Femur (tissue), 1 donor: ENCODE data around the gene ANKRD60.

Experiments used
- DNase-seq: peaks from one replicate; pipeline ENCODE4 v3.0.0-alpha.2; 2017

The ANKRD60 gene

GRCh38 chr20:58244517-58245030 lies 16.1 kb upstream of the ANKRD60 start:
- DNase-seq: no peak

DNA sequence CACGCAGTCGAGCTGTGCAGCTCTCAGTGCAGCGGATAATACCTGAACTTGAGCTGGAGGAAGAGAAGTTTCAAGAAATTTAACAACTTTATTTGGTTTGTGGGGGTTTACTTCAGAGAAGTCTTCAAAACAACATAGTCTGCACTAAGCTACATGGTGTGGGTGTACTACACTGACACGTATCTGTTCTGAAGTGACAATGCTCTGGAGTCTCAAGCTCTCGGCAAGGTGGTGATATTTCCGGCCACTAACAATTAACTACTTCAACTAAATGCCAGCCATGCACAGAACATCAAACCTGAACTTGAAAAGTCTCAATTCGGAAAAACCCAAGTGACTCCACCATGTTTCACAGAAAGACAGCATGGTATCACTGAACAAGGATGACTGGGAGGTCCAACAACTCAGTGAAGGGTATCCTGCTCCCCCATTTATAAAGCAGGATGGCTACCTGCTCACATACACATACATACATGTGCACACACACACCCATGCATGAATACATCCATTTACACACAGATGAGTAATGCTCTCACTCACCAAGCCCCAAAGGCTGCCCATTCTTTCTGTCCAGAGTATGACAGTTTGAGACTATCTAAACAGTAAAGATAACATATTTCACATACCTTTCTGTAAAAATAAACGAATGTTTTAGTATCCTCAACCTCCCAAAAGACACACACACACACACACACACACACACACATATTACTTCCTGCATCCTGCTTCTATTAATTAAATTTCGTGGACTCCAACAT lies 15.4 kb upstream of the ANKRD60 start:
- DNase-seq: no peak

DNA sequence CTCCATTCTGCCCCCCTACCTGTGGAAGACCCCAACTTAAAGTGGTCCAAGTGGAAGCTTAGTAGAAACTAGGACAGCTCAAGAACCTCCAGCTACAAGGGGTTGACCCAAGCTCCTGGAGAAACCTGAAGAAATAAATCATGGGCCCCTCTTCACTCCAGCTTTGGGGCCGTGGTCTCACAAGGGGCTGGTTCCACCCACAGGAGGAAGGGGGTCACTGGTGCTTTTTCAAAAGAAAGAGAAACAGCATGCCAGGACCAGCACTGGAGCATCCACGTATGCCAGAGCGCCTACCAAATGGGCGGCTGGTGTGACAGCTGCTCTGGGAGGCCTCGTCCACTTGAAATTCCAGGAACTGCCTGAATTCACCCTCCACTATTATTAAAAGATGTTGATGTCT lies 14.4 kb upstream of the ANKRD60 start:
- DNase-seq: no peak

- DNase-seq: no peak
Measured at GRCh38 chr20:58241766-58242465, 13.5 kb upstream of the ANKRD60 start.

DNA sequence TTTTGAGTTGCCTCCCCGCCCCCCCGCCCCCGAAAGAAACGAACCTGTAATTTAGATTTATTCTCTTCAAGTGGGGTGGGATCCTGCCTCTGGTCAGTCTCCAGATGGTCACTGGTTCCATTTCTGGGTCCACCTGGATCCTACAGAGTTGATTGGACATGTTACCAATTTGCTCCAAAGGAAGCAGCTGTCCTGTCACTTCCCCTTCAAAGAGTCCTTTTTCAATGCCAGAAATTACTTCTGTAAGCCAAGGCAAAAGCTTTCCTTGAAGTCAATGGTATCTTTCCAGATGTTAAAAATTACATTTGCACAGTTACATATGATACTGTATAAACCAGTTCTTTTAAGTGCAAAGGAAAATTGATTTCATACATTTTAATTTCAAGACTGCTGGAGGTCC lies 12.0 kb upstream of the ANKRD60 start:
- DNase-seq: no peak

DNA sequence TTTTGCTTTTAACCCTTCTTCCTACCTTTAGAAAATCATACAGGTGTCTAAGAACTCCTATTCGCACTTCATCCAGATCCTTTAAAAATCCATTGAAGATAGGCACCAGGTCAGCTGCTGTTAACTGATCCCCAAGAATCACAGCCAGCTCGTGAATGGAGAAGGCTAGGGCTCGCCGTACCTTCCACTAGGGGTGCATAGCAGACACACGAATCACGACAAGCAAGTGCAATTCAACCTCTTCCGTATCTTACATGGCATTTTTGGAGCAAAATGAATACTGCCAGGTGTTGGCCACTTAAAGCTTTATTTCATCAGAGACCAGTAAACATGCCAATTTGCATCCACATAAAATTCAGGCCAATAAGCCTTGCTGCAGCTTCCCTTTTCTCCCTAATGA lies 10.8 kb upstream of the ANKRD60 start:
- DNase-seq: no peak

DNA sequence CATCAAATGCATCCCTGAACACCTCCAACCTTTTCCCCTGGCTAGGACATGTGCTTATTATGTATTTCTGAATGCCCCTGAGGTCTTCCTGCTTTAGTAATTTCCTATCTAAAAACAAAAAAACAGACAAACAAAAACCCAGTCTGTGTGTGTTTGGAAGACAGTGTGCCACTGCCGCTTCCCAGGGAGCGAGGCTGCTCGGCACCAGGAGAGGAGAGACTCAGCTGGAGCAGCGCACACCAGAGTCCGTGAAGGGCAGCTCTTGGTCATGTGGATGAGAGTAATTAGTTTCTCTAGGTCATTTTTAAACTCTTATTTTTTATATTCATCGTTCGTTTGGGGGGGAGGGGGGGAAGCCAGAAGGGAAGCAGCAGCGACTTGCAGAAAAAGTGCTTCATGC lies 10.0 kb upstream of the ANKRD60 start:
- no peak for DNase-seq

DNA sequence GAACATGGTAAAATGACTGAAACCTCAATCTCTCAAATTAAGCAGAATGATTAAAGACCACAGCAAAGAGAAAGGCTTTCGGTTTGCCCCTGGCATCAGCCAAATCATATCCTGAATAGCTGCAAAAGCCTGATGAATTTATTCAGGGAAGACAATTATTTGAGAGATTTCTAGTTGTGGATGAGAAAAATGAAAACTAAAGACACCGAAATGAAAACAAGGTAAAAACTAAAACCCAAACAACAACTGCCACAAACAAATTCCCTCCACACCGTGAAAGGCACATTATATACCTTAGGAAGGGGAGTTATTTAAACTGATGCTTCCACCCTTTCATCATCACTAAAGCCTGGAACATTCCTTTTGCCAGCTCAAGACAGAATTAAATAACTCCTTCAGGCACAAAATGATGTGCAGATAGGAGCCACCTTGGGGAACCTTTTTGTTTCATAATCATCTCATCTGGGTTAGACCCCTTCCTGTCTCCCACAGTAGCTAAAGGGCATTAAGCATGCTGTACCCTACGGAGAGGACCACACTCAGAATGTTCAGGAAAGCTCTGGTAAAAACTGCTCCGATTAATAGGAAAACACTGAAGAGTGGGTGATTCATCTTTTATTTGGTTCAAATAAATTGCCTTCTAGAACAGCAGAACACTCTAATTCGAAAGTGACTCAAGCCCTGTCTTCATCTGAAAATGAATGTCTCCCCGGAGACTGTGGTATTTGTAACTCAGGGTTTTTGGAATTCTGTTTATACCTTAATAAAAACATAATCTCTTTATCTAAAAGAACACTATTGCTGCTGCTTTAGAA lies 9.1 kb upstream of the ANKRD60 start:
- DNase-seq: no peak

DNA sequence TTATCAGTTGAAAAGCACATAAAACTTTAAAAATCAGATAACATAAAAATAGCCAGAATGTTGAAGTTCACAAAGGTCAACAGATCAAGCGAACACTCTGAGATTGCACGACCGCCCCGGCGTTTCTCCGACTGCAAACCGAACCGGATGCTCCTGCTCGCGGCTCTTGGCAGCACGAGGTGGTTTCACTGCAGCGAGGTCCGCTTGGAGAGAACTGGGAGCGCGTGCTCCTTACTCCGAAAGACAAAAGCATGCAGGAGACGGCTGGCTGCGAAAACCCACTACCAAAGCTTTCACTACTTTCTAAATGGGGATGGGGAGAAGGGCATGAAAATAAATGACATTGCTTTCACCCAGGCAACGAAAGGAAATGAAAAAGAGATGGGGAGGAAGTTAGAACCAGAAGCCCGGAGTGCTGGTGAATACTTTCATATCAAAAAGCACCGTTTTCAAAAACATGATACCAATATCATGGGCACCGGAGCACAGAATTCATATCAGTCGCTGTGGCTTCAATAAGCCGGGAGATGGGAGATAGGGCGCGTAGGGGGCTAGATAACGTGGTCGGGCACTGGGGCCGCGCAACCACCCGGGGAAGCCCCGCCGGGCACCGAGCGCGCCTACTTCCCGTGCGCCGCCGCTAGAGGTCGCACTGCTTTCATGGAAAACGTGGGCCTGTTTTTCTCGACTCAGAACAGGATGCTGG lies 8.3 kb upstream of the ANKRD60 start:
- DNase-seq: peak; percentile 86

DNA sequence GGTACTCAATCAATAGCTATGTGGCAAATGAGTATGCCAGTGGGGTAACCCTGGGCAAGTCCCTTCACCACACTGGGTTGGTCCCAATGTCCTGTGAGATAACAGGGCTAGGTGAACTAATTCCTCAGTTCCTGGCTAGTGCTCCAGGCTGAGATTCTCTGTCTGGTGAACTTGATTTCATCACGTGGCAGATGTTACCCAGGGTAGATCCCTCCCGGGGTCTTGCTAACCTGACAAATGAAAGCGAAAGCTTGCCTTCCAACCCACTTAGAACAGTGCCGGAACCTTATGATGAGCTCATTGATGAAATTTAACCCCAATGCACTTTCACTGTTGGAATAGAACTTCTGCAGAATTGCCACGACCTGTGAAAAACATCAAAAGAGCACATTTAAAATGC lies 6.6 kb upstream of the ANKRD60 start:
- no peak for DNase-seq

DNA sequence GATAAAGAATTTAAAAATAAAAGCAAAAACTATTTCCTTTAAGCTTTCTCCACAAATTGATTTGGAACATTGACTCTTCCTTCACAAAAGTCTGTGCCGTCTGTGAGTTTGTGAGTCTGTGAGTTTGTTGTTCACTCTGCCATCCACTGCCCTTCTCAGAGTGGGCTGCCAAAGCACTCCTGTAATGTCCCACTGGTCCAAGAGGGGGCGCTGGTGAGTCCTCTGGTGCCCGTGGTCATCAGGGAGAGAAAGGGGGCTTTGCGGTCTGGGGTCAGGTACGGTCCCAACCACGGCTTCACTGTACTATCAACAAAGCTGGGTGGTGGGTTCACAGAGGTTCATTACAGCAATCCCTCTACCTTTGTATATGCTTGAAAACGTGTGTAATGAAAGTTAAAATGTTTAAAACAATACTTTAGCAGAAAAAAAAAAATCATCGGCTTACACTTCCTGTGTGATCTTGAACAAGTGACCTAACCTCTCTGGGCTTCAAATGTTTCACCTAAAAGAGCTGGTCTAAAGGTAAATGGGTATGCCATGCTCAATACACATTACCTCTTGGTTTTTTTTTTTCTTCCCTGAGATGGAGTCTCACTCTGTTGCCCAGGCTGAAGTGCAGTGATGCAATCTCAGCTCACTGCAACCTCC lies 5.6 kb upstream of the ANKRD60 start:
- DNase-seq: no peak

- DNase-seq: no peak
Measured at GRCh38 chr20:58233393-58233792, 4.9 kb upstream of the ANKRD60 start.

GRCh38 chr20:58231683-58232082 lies 3.2 kb upstream of the ANKRD60 start:
- no peak for DNase-seq

DNA sequence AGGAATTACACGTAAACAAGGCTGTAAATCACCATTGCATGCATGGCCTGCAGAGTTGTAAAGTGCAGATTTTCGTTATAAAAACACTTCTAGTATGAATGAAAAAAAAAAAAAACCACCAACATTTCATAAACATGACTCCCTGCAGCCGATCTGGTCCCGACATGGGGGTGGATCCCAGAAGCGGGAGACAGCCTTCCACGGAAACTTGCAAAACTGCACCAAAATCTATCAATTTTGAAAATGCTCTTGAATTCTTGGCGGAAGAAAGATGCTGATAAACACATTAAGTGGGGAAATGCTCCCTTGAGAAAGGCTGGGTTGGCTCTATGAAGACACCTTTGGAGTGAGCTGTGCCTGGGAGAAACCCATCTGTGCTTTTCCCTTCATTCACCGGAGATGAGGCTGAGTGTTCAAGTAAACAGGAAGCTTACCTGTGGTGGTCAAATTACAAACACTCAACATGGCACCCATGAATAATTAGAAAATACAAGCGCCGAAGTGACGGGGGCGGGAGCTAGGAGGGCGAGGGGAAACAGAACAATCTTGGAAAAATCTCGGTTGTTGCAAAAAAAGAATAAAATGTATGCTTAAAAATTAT lies 845 bp upstream of the ANKRD60 start:
- no peak for DNase-seq

- DNase-seq: no peak
Measured at GRCh38 chr20:58228103-58228483, 360 bp downstream of the ANKRD60 start.

- DNase-seq: no peak
Measured at GRCh38 chr20:58227391-58228102, 906 bp downstream of the ANKRD60 start.

DNA sequence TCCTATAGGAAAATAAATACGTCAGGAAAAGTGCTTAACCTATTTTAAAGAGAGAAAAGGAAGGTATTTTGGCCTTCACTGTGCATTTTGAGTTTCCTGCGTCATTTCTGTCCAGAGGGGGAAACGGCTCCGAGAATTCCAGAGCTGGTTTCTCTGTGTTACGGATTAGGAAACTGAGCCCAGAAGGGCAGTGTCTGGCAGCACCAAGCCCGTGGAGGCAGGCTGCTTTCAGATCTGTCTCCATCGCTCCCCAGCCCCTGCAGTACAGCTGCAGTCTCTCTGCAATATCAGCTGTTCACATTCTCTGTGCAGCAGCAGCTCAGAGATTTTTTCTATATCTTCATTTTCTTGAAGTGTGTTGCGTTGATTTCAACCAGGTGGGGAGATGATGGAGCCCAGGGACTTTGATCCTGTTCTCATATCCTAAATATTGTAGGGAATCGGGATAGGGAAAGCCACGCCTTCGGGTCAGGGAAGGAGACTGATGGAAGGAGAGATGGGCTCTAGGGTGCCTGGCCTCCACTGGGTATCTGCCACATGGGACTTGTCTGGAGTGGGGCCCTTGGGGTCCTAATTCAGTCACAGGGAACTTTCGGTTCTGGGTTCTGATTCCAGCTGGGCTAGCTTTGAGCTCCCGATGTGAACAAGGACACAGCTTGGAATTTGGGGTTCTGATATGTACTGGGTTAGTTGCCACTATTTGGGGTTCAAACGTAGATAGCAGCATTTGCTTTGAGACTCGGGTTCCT lies 2.8 kb downstream of the ANKRD60 start:
- no peak for DNase-seq

- DNase-seq: no peak
Measured at GRCh38 chr20:58224974-58225373, 3.5 kb downstream of the ANKRD60 start.

GRCh38 chr20:58224097-58224496 lies 4.4 kb downstream of the ANKRD60 start:
- no peak for DNase-seq

DNA sequence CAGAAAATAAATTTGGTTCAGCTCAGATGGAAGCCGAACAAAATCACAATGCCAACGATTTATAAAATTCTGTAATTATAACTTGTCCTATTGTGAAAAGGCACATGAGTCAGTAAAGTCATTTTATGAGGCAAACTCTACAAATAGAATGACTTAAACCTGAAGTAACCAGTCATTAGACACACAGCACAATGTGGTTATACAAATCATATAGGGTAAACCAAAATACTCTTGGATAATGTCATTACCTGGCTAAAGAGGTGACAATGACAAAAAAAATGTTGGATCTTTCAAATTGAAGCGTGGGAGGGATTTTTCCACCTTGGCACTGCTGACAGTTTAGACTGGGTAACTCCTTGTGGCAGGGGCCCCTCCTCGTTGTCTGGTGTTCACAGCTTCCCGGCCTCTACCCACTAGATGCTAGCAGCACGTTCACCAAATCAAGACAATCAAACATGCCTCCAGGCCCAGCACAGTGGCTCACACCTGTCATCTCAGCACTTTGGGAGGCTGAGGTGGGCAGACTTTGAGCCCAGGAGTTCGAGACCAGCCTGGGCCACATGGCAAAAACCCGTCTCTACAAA lies 5.0 kb downstream of the ANKRD60 start:
- no peak for DNase-seq
